ENCODE results near the gene TSPAN33. TPM values are rescaled to one million over a fixed set of nuclear protein-coding genes. Genes with fewer than 3 reads are reported as not detected.

Gene TSPAN33
- total and polyA plus RNA-seq, 9 of the 15 experiments (the other 6 are each of a cell fraction or from before 2014, with no cell fraction given), result 0.03 to 1.5 (median 0.23) TPM; not detected in 2

GRCh38 chr7:129205987-129206785 lies 61.7 kb downstream of the TSPAN33 start:
- ChIA-PET CTCF (ENCODE audit: low intra/inter-chr PET ratio) (no interaction called here), POLR2A (interaction anchor here (0.8 to 1.5 kb wide), 2 partner anchors 8 to 12 kb away, joined by 3 to 5 read pairs; no protein-coding TSS in a partner anchor)
- H3K4me1 ChIP-seq (replicated peaks in 1 of 2; ENCODE audit: control insufficient read depth in 2 of 2, insufficient read depth in 2 of 2, low read length in 2 of 2), result peaks cover 5 to 13% of the 10 kb centered on the region in 2 experiments; a peak in 3 of 5 replicates

More at GRCh38 chr7:129205987-129206785, 61.7 kb downstream of the TSPAN33 start:
- no TSS peak for BruUV-seq (replicated peaks)
- no peak for TF ChIP-seq PBX2 (CRISPR knock-in tag; IDR thresholded peaks at IDR 0.05; ENCODE audit: low read depth)
- TF ChIP-seq PBX2 (tag; conservative IDR thresholded peaks at IDR 0.05; ENCODE audit: low read depth), result no peak
- TF ChIP-seq ZNF707 (CRISPR knock-in tag; conservative IDR thresholded peaks at IDR 0.05), result no peak
- no peak for TF ChIP-seq FOS (IDR thresholded peaks at IDR 0.05; ENCODE audit: extremely low read depth, insufficient read length)
- no peak for TF ChIP-seq RFX1 (IDR thresholded peaks at IDR 0.05)
- TF ChIP-seq, protein P1, sequence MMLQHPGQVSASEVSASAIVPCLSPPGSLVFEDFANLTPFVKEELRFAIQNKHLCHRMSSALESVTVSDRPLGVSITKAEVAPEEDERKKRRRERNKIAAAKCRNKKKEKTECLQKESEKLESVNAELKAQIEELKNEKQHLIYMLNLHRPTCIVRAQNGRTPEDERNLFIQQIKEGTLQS (IDR thresholded peaks at IDR 0.05), result no peak
- TF ChIP-seq, protein P1 (CRISPR knock-in tag; conservative IDR thresholded peaks at IDR 0.05), result no peak
- no peak for TF ChIP-seq CBX8 (IDR thresholded peaks at IDR 0.05; ENCODE audit: borderline replicate concordance, extremely low read depth, low read depth, low read length, poor library complexity, severe bottlenecking)
- no peak for TF ChIP-seq MAFG (tag; conservative IDR thresholded peaks at IDR 0.05)
- TF ChIP-seq ZC3H11A (IDR thresholded peaks at IDR 0.05; ENCODE audit: low read depth, low read length), result no peak
- no peaks in the 10 kb centered on the region for H3K9me1 ChIP-seq (ENCODE audit: control insufficient read depth, insufficient read depth, low read length)
- peaks cover 73 to 89% of the 10 kb centered on the region in 2 experiments for H3K27me3 ChIP-seq (ENCODE audit: control insufficient read depth in 2 of 2, insufficient read depth in 2 of 2, low read length in 2 of 2)
- H3K4me2 ChIP-seq (ENCODE audit: insufficient read depth, low read length), result no peak overlapping the region
- ATAC-seq, result no peak
- no peak overlapping the region for H3K4me3 ChIP-seq
- FAIRE-seq, result no peak
- no peak overlapping the region for H3K9ac ChIP-seq (ENCODE audit: insufficient read depth in 1 of 2, low read depth in 2 of 2, low read length in 2 of 2)
- no peaks in the 10 kb centered on the region for H3K79me2 ChIP-seq (ENCODE audit: control insufficient read depth, insufficient read depth, low read length)
- in situ Hi-C loops (cut with MboI) (no loop called here), intact Hi-C loops (cut with micrococcal nuclease) (no loop called here)
- no peaks in the 10 kb centered on the region for H3K9me3 ChIP-seq (replicated peaks; ENCODE audit: control insufficient read depth, insufficient read depth, low read depth, low read length)
- no peak overlapping the region for H2AFZ ChIP-seq (ENCODE audit: low read depth, low read length)
- no peaks in the 10 kb centered on the region for H3K36me3 ChIP-seq (ENCODE audit: control insufficient read depth, insufficient read depth, low read length)
- 3% methylated on average over 18 of the region's 18 CpGs for WGBS (ENCODE audit: insufficient coverage, low coverage, missing lambda C conversion rate)
- no peak overlapping the region for H3K27ac ChIP-seq (ENCODE audit: extremely low read depth, low read depth, low read length)
- peaks cover 15% of the 10 kb centered on the region for H4K20me1 ChIP-seq (replicated peaks; ENCODE audit: control insufficient read depth, insufficient read depth, low read length)
- DNase-seq (ENCODE audit: extremely low read depth in 1 of 4, low spot score in 3 of 4), result peak in 1 of 4 experiments; percentile 11

Measured in K562 (cell line).